Pancreas (tissue), 10 donors: ENCODE measurements around the gene NUCB2. TPM values are rescaled to one million over a fixed set of nuclear protein-coding genes. Genes with fewer than 3 reads are reported as not detected.

Experiments
- ATAC-seq, 4 donors: fragments of 200-7000 bp; cut with Tn5 transposase; one replicate each; pipeline versions ENCODE4 v1.8.0 to v1.9.1; 2020; ENCODE audit warnings: mild to moderate bottlenecking in 4 of 4, moderate library complexity in 4 of 4
- DNase-seq, 6 donors: peaks; one replicate each; pipeline ENCODE4 v3.0.0-alpha.2; 2020
- FAIRE-seq: peaks from 2 replicates; lab custom pipeline; 2012; peaks lifted over from hg19 to GRCh38; lab: Jason Lieb, UNC
- H3K27ac ChIP-seq, 4 donors: fragments of 200-600 bp; sonication (generic); 1 replicate in 3 of 4; 2 replicates in 1 of 4; pipeline versions ENCODE4 v1.5.0 to v1.8.0; 2020
- H3K27me3 ChIP-seq, 4 donors: fragments of 200-600 bp; one replicate each; pipeline ENCODE4 v1.8.0; 2021
- H3K36me3 ChIP-seq, 3 donors: fragments of 200-600 bp; sonication (generic) in 1 of 3; one replicate each; pipeline versions ENCODE4 v1.5.0 to v1.8.0; 2020 to 2021
- H3K4me1 ChIP-seq, 3 donors: fragments of 200-600 bp; one replicate each; pipeline ENCODE4 v1.8.0; 2021
- H3K4me3 ChIP-seq, 4 donors: fragments of 200-600 bp; sonication (generic) in 2 of 4; one replicate each; pipeline versions ENCODE4 v1.5.0 to v1.8.0; 2020 to 2021
- H3K9me3 ChIP-seq, 4 donors: fragments of 200-600 bp; one replicate each; pipeline ENCODE4 v1.8.0; 2021
- CTCF ChIP-seq, 4 donors: fragments of 200-600 bp; sonication (generic) in 3 of 4; IDR thresholded peaks; one replicate each; pipeline versions ENCODE4 v1.5.0 to v1.8.0; 2021; ENCODE audit warnings: antibody characterized with exemption in 4 of 4
- WGBS, 2 donors: extraction: QIAGEN DNeasy Blood & Tissue Kit; methylation state at CpG; one replicate each; pipeline ENCODE4 v1.1.7; 2013; 5-methylcytosine and 5-hydroxymethylcytosine counted together
- intact Hi-C, 3 donors: fragments of 100-400 bp; cut with DNase I; formaldehyde crosslinking; loops; one replicate each; pipeline versions ENCODE4 v1.11.1 to v1.14.2; 2022
- polyA plus RNA-seq, 2 donors: library from polyadenylated mRNA; stranded (reverse); fragments of 200-250 nt; gene quantifications; one replicate each; pipeline ENCODE4 v1.2.3, GENCODE V29; 2013
- total RNA-seq, 6 donors: library from RNA; stranded (reverse); fragmentation: NEBNext Ultra II Directional in 4 of 6; extraction: Animal tissue kit (Norgen Biotek cat#: 25700) in 4 of 6; gene quantifications; one replicate each; pipeline versions ENCODE4 v1.2.1 to v1.2.4, GENCODE V29; 2021 to 2023
- donor health status: healthy with polysubstance abuse.
- donor health status: DM: no; HTN: no; CAD: no; lungs with moderate emphysema.
- donor health status: DM: no; HTN: no; CAD: no.
- donor health status: control.
- donor health status: control.
- donor health status: Bipolar disorder and iron deficiency.
- donor health status: DM: yes; HTN: yes; CAD: no.
- donor health status: DM: no; HTN: no; CAD: no.
- donor health status: DM: no; HTN: no; CAD: no.
- donor health status: DM: yes; HTN: yes; CAD: no.

NUCB2 gene
- total and polyA plus RNA-seq, 8 donors, result 108 to 255 (median 160) TPM

GRCh38 chr11:17287058-17287457 is 10.5 kb downstream of the NUCB2 start:
- no peak for FAIRE-seq
- peaks cover 0 to 8% (median 0%) of the 10 kb centered on the region in 3 donors for H3K36me3 ChIP-seq

GRCh38 chr11:17291710-17292109 is 15.2 kb downstream of the NUCB2 start:
- no peak for FAIRE-seq
- WGBS, 2 donors, result 86 to 89% methylated on average over 1 of the region's 1 CpG
- intact Hi-C loops, result no loop called here
- H3K36me3 ChIP-seq, result peaks cover 5 to 13% (median 5%) of the 10 kb centered on the region in 3 donors
- no peak for ATAC-seq
- no peak for TF ChIP-seq CTCF (IDR thresholded peaks at IDR 0.05)
- H3K9me3 ChIP-seq, result no peaks in the 10 kb centered on the region
- H3K4me1 ChIP-seq, result peaks cover 0 to 5% (median 2%) of the 10 kb centered on the region in 3 donors
- DNase-seq, result no peak
- no peaks in the 10 kb centered on the region for H3K27me3 ChIP-seq
- H3K27ac ChIP-seq, result no peak overlapping the region
- H3K4me3 ChIP-seq, result no peak overlapping the region

More at GRCh38 chr11:17287058-17287457, 10.5 kb downstream of the NUCB2 start:
- H3K27me3 ChIP-seq, result no peaks in the 10 kb centered on the region
- no peak overlapping the region for H3K27ac ChIP-seq
- DNase-seq (no peak), ATAC-seq (no peak)
- H3K9me3 ChIP-seq, result no peaks in the 10 kb centered on the region
- no peak overlapping the region for H3K4me3 ChIP-seq
- peaks cover 0 to 5% (median 2%) of the 10 kb centered on the region in 3 donors for H3K4me1 ChIP-seq
- WGBS, 2 donors, result 91 to 95% methylated on average over 4 of the region's 4 CpGs
- intact Hi-C loops, result no loop called here
- TF ChIP-seq CTCF (IDR thresholded peaks at IDR 0.05), result no peak

- FAIRE-seq (no peak), DNase-seq (no peak), ATAC-seq (peak in 1 of 4 donors; percentile 26)
- WGBS, 2 donors, result 49 to 50% methylated on average over 1 of the region's 1 CpG
- Histone ChIP-seq H3K27ac (no peak overlapping the region), H3K36me3 (peaks cover 5 to 13% (median 9%) of the 10 kb centered on the region in 3 donors), H3K9me3 (no peaks in the 10 kb centered on the region), H3K27me3 (no peaks in the 10 kb centered on the region), H3K4me1 (peaks cover 0 to 5% (median 2%) of the 10 kb centered on the region in 3 donors), H3K4me3 (no peak overlapping the region)
- intact Hi-C loops, result no loop called here
- TF ChIP-seq CTCF (IDR thresholded peaks at IDR 0.05), result no peak
Observed at GRCh38 chr11:17293311-17293710, 16.8 kb downstream of the NUCB2 start.

GRCh38 chr11:17294033-17294432 is 17.5 kb downstream of the NUCB2 start:
- no peak for TF ChIP-seq CTCF (IDR thresholded peaks at IDR 0.05)
- Histone ChIP-seq H3K4me3 (no peak overlapping the region), H3K4me1 (peaks cover 0 to 5% (median 2%) of the 10 kb centered on the region in 3 donors), H3K27ac (no peak overlapping the region), H3K9me3 (no peaks in the 10 kb centered on the region), H3K27me3 (no peaks in the 10 kb centered on the region), H3K36me3 (peaks cover 5 to 13% (median 9%) of the 10 kb centered on the region in 3 donors)
- intact Hi-C loops, result no loop called here
- no peak for DNase-seq
- ATAC-seq, result no peak
- no peak for FAIRE-seq

DNA sequence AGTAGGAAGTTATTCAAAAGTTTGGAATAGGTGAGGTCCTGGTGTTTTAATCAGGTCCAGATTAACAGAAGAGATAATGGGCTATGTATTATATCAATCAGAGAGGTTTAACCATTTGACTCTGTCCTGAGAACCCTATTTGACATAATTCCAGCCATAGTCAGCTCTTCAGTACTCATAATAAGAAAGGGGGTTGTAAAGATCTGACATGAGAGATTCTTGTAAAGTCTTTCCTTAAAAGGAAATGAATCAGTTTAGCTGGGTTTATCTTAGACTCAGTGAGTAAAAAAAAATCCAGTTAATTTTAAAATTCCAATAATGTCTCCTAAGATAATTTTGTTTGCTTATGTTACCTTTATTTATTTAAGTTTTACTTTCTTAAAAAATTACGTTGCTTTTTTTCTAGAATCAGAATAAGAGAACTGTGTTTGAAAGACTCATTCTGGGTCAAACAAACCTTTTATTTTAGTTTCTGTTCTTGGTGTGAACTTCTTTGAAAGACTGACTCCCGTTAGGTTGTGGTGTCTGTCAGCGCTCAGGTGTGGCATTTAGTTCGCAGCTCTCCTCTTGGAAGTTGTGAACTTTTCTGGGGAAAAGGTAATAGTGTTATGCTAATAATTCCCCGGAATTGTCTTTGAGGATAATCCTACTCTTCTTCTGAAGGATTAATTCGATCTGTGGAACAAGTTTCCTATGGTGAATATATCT is 20.5 kb downstream of the NUCB2 start:
- peaks cover 5 to 18% (median 9%) of the 10 kb centered on the region in 3 donors for H3K36me3 ChIP-seq
- DNase-seq, result no peak
- no peak overlapping the region for H3K27ac ChIP-seq
- no peaks in the 10 kb centered on the region for H3K27me3 ChIP-seq
- H3K4me1 ChIP-seq, result no peaks in the 10 kb centered on the region
- ATAC-seq, result no peak
- FAIRE-seq, result no peak
- 79 to 80% methylated on average over 6 of the region's 6 CpGs for WGBS, 2 donors
- H3K4me3 ChIP-seq, result no peak overlapping the region
- TF ChIP-seq CTCF (IDR thresholded peaks at IDR 0.05), result no peak
- H3K9me3 ChIP-seq, result no peaks in the 10 kb centered on the region
- intact Hi-C loops, result no loop called here
